Naive thymus-derived CD4-positive, alpha-beta T cell (primary cell): ENCODE measurements around the gene MPG. TPM values are rescaled to one million over a fixed set of nuclear protein-coding genes. Genes with fewer than 3 reads are reported as not detected.

Experiments
- ATAC-seq: fragments of 150-1000 bp; cut with Tn5 transposase; 2 replicates; pipeline ENCODE4 v1.10.0; 2021; ENCODE audit warnings: mild to moderate bottlenecking, moderate library complexity
- CTCF ChIA-PET: fragments of 350-600 bp; sonication (Branson Sonifier 250); formaldehyde crosslinking; loops from one replicate; lab custom pipeline; 2021; ENCODE audit warnings: antibody characterized with exemption; lab: Charles Lee
- POLR2A ChIA-PET: fragments of 350-600 bp; sonication (Branson Sonifier 250); formaldehyde crosslinking; loops from one replicate; lab custom pipeline; 2021; ENCODE audit warnings: antibody characterized with exemption, inconsistent platforms; lab: Charles Lee
- DNase-seq, 9 donors: peaks; one replicate each; pipeline versions ENCODE4 v3.0.0 to v3.0.0-alpha.2; 2020 to 2022; ENCODE audit warnings: mixed read lengths in 1 of 9
- H3K27ac ChIP-seq: one replicate; pipeline ENCODE4 v1.7.0; 2013; ENCODE audit warnings: mild to moderate bottlenecking, low read depth, low read length, moderate library complexity
- H3K27me3 ChIP-seq, 2 donors: one replicate each; pipeline ENCODE4 v1.7.0; 2013; ENCODE audit warnings: low read length in 2 of 2, mild to moderate bottlenecking in 2 of 2, moderate library complexity in 2 of 2; ENCODE audit not compliant: control insufficient read depth in 2 of 2, insufficient read depth in 2 of 2
- H3K36me3 ChIP-seq, 3 experiments: 1 replicate in 2 of 3; 2 replicates in 1 of 3; pipeline ENCODE4 v1.7.0; 2013; ENCODE audit warnings: low read length in 3 of 3, mild to moderate bottlenecking in 3 of 3, moderate library complexity in 1 of 3; ENCODE audit not compliant: insufficient read depth in 3 of 3, control insufficient read depth in 2 of 3
- H3K4me1 ChIP-seq, 2 donors: one replicate each; pipeline ENCODE4 v1.7.0; 2013; ENCODE audit warnings: low read length in 2 of 2, mild to moderate bottlenecking in 2 of 2, moderate library complexity in 1 of 2; ENCODE audit not compliant: control insufficient read depth in 2 of 2, insufficient read depth in 2 of 2
- H3K4me3 ChIP-seq: 2 replicates; pipeline ENCODE4 v1.7.0; 2013; ENCODE audit warnings: mild to moderate bottlenecking, low read length
- H3K9me3 ChIP-seq, 3 experiments: 1 replicate in 2 of 3; 2 replicates in 1 of 3; pipeline ENCODE4 v1.7.0; 2013; ENCODE audit warnings: low read length in 3 of 3; ENCODE audit not compliant: control insufficient read depth in 2 of 3
- H3K27ac Mint-ChIP-seq, 9 donors: one replicate each; pipeline ENCODE4 v1.8.0; 2020 to 2022; ENCODE audit warnings: mixed read lengths in 9 of 9, mild to moderate bottlenecking in 8 of 9, moderate library complexity in 5 of 9, inconsistent platforms in 2 of 9
- H3K27me3 Mint-ChIP-seq, 5 donors: one replicate each; pipeline ENCODE4 v1.8.0; 2021 to 2022; ENCODE audit warnings: mixed read lengths in 5 of 5, mild to moderate bottlenecking in 1 of 5
- H3K36me3 Mint-ChIP-seq, 5 donors: one replicate each; pipeline ENCODE4 v1.8.0; 2020 to 2022; ENCODE audit warnings: mixed read lengths in 5 of 5, mild to moderate bottlenecking in 3 of 5, inconsistent platforms in 1 of 5
- H3K4me1 Mint-ChIP-seq, 7 donors: one replicate each; pipeline ENCODE4 v1.8.0; 2020 to 2022; ENCODE audit warnings: mixed read lengths in 7 of 7, mild to moderate bottlenecking in 3 of 7, inconsistent platforms in 1 of 7
- H3K4me3 Mint-ChIP-seq, 10 donors: one replicate each; pipeline ENCODE4 v1.8.0; 2020 to 2022; ENCODE audit warnings: mild to moderate bottlenecking in 10 of 10, mixed read lengths in 10 of 10, moderate library complexity in 6 of 10, inconsistent platforms in 2 of 10
- H3K9me3 Mint-ChIP-seq, 11 donors: one replicate each; pipeline ENCODE4 v1.8.0; 2020 to 2022; ENCODE audit warnings: mixed read lengths in 11 of 11, mild to moderate bottlenecking in 4 of 11, inconsistent platforms in 1 of 11, moderate library complexity in 1 of 11
- intact Hi-C, 2 donors: fragments of 100-400 bp; cut with micrococcal nuclease; formaldehyde crosslinking; loops; one replicate each; pipeline ENCODE4 v1.15.1; 2023
- polyA plus RNA-seq, 2 donors: library from polyadenylated mRNA; unstranded; fragments of 300-500 nt; fragmentation: Illumina TruSeq; gene quantifications; one replicate each; pipeline ENCODE4 v1.2.3, GENCODE V29; 2021
- total RNA-seq, 6 experiments: library from RNA in 5 of 6; stranded (reverse) in 5 of 6; gene quantifications; 1 replicate in 5 of 6; 2 replicates in 1 of 6; pipeline ENCODE4 v1.2.3 and lab custom pipeline; 2021 to 2026

MPG gene
- total and polyA plus RNA-seq, 7 experiments from 2014 or later, result 17.5 to 59.5 (median 25.7) TPM

DNA sequence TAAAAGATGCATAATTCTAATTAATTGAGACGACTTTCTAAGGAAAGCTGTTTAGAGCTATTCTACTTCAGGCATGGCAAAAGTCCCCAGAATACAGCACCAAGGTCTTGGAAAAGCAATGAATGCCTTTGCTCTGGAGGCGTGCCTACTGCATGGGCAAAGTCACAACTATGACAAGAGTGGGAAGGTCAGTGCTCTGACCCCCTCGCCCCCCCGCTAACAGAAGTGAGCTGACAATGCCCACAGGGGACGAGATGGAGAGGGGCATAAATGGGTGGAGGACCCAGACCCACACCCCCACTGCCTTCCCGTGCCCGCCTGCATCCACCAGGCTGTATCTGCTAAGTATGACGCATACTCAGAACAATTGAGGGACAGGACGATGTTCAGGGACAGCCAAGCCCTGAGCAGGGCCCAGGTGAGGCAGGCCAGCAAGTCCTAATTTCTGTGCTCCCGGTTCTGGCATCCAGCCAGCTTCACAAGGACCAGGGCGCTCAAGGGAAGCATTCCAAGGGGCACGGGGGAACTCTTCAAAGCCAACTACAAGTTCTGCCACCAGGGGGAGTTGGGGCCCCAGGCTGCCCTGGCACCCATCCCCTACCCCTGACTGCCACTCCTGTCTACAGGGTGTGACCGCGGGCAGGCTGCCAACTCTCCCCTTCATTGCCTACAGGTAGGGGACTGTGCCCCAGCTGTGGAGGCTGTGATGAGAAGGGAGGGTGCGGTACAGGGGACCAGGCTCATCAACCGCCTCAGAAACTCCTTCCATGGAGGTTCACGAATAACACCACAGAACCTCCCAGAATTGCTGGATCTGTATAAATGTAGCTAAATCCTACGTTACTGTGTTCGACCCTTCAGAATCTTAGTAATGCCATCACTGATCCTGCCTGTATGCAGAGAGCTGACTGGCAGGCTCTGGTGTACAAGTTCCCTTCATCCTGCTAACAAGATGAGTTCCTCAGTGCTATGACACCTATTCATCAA is 39.6 kb downstream of the MPG start:
- ChIA-PET POLR2A (interaction anchor here (0.6 to 2.7 kb wide), 3 partner anchors 11 to 270 kb away, joined by 3 to 8 read pairs (median 4); no protein-coding TSS in a partner anchor), CTCF (interaction anchor here (0.6 to 2.9 kb wide), 7 partner anchors 8 to 244 kb away, joined by 3 to 18 read pairs (median 4); no protein-coding TSS in a partner anchor)
- Histone ChIP-seq H3K36me3 (peaks cover 0 to 39% (median 6%) of the 10 kb centered on the region in 3 experiments), H3K27ac (no peak overlapping the region), H3K9me3 (no peaks in the 10 kb centered on the region), H3K4me3 (no peak overlapping the region), H3K27me3 (no peaks in the 10 kb centered on the region), H3K4me1 (peaks cover 3 to 5% of the 10 kb centered on the region in 2 donors)
- Mint-ChIP-seq H3K4me1 (peaks cover 0 to 6% (median under 1%) of the 10 kb centered on the region in 7 donors), H3K27ac (no peak overlapping the region), H3K36me3 (peaks cover 4 to 10% (median 6%) of the 10 kb centered on the region in 5 donors), H3K4me3 (no peak overlapping the region), H3K27me3 (no peaks in the 10 kb centered on the region), H3K9me3 (no peaks in the 10 kb centered on the region)
- DNase-seq (peak; percentile 39 to 74 (median 63)), ATAC-seq (peak; percentile 87)
- intact Hi-C loops, result loop anchor here (1.0 to 5.0 kb wide), 4 partner anchors 63 to 245 kb away; partner anchors contain the start of gene HBQ1 (in 1 of the 2)

DNA sequence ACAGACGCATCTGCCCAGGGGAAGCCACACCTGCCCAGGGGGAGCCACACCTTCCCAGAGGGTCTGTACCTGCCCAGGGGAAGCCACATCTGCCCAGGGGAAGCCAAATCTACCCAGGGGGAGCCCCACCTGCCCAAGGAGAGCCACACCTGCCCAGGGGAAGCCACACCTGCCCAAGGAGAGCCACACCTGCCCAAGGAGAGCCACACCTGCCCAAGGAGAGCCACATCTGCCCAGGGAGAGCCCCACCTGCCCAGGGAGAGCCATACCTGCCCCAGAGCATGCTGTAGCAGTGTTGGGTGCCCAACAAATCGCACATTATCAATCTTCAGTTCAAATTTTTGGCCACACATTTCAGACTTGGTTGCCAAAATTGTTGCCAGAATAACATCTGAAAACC is 40.8 kb downstream of the MPG start:
- Mint-ChIP-seq H3K4me3 (no peak overlapping the region), H3K27ac (no peak overlapping the region), H3K36me3 (peaks cover 2 to 18% (median 6%) of the 10 kb centered on the region in 5 donors), H3K27me3 (no peaks in the 10 kb centered on the region), H3K9me3 (no peaks in the 10 kb centered on the region), H3K4me1 (peaks cover 0 to 9% (median 2%) of the 10 kb centered on the region in 7 donors)
- Histone ChIP-seq H3K36me3 (peaks cover 0 to 34% (median 6%) of the 10 kb centered on the region in 3 experiments), H3K4me1 (peaks cover 3 to 5% of the 10 kb centered on the region in 2 donors), H3K9me3 (no peaks in the 10 kb centered on the region), H3K4me3 (no peak overlapping the region), H3K27ac (no peak overlapping the region), H3K27me3 (no peaks in the 10 kb centered on the region)
- no peak for ATAC-seq
- ChIA-PET POLR2A (interaction anchor here (2.7 kb wide), 1 partner anchor 243 kb away, joined by 8 read pairs; no protein-coding TSS in a partner anchor), CTCF (interaction anchor here (0.6 to 2.9 kb wide), 3 partner anchors 12 to 243 kb away, joined by 3 to 18 read pairs (median 15); no protein-coding TSS in a partner anchor)
- intact Hi-C loops, result loop anchor here in 1 of 2 donors (1.0 to 5.0 kb wide), 2 partner anchors 188 to 243 kb away; no protein-coding TSS in a partner anchor
- no peak for DNase-seq

DNA sequence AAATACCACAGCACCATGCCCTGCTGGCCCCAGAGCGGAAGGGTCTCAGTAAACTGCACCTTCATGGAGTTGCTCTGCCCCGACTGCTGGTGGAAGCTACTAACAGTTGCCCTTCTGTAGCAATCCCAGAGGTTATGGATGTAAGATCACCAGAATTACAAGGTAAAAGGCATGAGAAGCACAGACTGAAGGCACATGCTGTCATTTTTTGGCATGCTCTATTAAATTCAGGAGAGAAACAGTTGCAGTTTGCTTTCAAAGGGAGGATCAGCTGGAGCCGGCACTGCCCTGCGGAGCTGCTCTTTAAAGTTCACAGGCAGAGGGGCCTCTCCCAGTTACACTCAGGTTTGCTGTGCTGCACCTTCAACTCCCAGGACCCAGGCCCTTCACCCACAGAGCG is 41.3 kb downstream of the MPG start:
- Histone ChIP-seq H3K9me3 (no peaks in the 10 kb centered on the region), H3K27me3 (no peaks in the 10 kb centered on the region), H3K4me1 (peaks cover 3 to 8% of the 10 kb centered on the region in 2 donors), H3K36me3 (peaks cover 0 to 30% (median 6%) of the 10 kb centered on the region in 3 experiments), H3K27ac (no peak overlapping the region), H3K4me3 (no peak overlapping the region)
- ChIA-PET POLR2A (no interaction called here), CTCF (interaction anchor here (2.9 kb wide), 1 partner anchor 12 kb away, joined by 15 read pairs; no protein-coding TSS in a partner anchor)
- Mint-ChIP-seq H3K4me3 (no peak overlapping the region), H3K4me1 (peaks cover 0 to 9% (median 0%) of the 10 kb centered on the region in 7 donors), H3K27me3 (no peaks in the 10 kb centered on the region), H3K36me3 (peaks cover 2 to 19% (median 3%) of the 10 kb centered on the region in 5 donors), H3K27ac (no peak overlapping the region), H3K9me3 (no peaks in the 10 kb centered on the region)
- DNase-seq (no peak), ATAC-seq (no peak)
- intact Hi-C loops, result loop anchor here in 1 of 2 donors (5.0 kb wide), 1 partner anchor 188 kb away; no protein-coding TSS in a partner anchor

DNA sequence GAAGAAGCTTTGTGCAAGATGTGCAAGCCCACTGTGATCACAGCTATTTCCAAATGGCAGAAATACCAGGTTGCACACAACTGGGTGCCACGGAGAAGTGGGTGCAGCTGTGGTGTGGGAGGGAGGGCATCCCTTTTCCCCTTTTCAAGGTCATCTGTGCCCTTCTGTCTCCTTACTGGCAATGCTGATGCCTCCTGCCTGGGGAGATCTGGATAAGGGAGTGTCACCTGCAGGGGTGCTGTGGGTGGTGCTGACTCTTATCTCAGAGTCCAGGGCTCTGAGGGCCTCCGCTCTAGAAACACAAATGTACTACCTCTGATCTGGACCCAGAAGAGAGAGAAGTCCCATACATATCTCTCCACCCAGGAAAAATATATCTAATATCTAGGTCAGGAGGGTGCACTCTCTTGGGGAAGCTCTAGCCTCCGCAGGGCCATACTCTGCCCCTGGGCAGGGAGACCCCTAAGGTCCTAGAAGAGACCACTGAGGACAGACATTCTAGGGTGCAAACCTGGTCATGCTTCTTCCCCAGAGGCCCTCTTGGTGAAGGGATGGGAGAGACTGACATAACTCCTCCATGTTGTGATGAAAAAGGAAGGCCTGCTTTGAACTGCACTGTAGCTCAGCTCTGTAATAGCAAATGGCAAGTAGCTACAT is 41.9 kb downstream of the MPG start:
- Mint-ChIP-seq H3K36me3 (peaks cover 0 to 16% (median 2%) of the 10 kb centered on the region in 5 donors), H3K4me3 (no peak overlapping the region), H3K4me1 (peaks cover 0 to 9% (median 0%) of the 10 kb centered on the region in 7 donors), H3K27me3 (no peaks in the 10 kb centered on the region), H3K27ac (no peak overlapping the region), H3K9me3 (no peaks in the 10 kb centered on the region)
- Histone ChIP-seq H3K4me1 (peaks cover 3 to 11% of the 10 kb centered on the region in 2 donors), H3K36me3 (peaks cover 0 to 28% (median 6%) of the 10 kb centered on the region in 3 experiments), H3K27ac (no peak overlapping the region), H3K4me3 (no peak overlapping the region), H3K27me3 (no peaks in the 10 kb centered on the region), H3K9me3 (no peaks in the 10 kb centered on the region)
- ATAC-seq, result no peak
- intact Hi-C loops, result loop anchor here in 1 of 2 donors (5.0 kb wide), 1 partner anchor 187 kb away; no protein-coding TSS in a partner anchor
- DNase-seq, result no peak
- ChIA-PET POLR2A (interaction anchor here (0.9 kb wide), 1 partner anchor 22 kb away, joined by 3 read pairs; no protein-coding TSS in a partner anchor), CTCF (no interaction called here)

- Histone ChIP-seq H3K27ac (no peak overlapping the region), H3K27me3 (no peaks in the 10 kb centered on the region), H3K36me3 (peaks cover 0 to 32% (median 4%) of the 10 kb centered on the region in 3 experiments), H3K4me1 (peaks cover 3 to 11% of the 10 kb centered on the region in 2 donors), H3K4me3 (no peak overlapping the region), H3K9me3 (no peaks in the 10 kb centered on the region)
- DNase-seq, result no peak
- ChIA-PET POLR2A (interaction anchor here (0.9 kb wide), 1 partner anchor 21 kb away, joined by 3 read pairs; no protein-coding TSS in a partner anchor), CTCF (no interaction called here)
- H3K4me3 Mint-ChIP-seq, result no peak overlapping the region
- H3K27ac Mint-ChIP-seq, result peak overlapping the region in 1 of 9 donors; percentile 11
- intact Hi-C loops, result no loop called here
- no peaks in the 10 kb centered on the region for H3K9me3 Mint-ChIP-seq
- peaks cover 0 to 12% (median 2%) of the 10 kb centered on the region in 5 donors for H3K36me3 Mint-ChIP-seq
- peaks cover 0 to 14% (median 0%) of the 10 kb centered on the region in 7 donors for H3K4me1 Mint-ChIP-seq
- H3K27me3 Mint-ChIP-seq, result no peaks in the 10 kb centered on the region
- no peak for ATAC-seq
Measured at GRCh38 chr16:120756-121155, 42.7 kb downstream of the MPG start.

DNA sequence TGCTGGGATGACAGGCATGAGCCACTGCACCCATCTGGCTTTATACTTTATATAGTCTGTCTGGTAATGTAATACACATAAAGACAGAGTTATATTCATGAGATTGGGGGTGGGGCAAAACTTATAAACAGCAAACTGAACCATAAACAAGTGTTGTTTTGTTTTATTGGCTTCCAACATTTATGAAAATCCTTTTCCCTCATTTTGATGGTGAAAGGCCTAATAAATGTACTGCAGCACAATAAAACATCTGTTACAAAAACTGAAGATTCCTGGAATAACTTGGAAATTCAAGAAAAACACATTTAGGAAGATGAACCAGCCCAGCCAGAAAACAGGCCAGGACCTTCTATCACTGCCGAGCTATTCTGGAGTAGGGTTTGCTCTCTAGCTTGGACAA is 44.3 kb downstream of the MPG start:
- H3K27ac ChIP-seq, result no peak overlapping the region
- Mint-ChIP-seq H3K36me3 (peaks cover 0 to 12% (median 0%) of the 10 kb centered on the region in 5 donors), H3K27me3 (no peaks in the 10 kb centered on the region), H3K4me1 (peaks cover 0 to 16% (median 0%) of the 10 kb centered on the region in 7 donors), H3K27ac (no peak overlapping the region), H3K9me3 (no peaks in the 10 kb centered on the region), H3K4me3 (no peak overlapping the region)
- H3K4me3 ChIP-seq, result no peak overlapping the region
- no peaks in the 10 kb centered on the region for H3K27me3 ChIP-seq
- H3K36me3 ChIP-seq, result peaks cover 0 to 21% (median 0%) of the 10 kb centered on the region in 3 experiments
- no peaks in the 10 kb centered on the region for H3K9me3 ChIP-seq
- H3K4me1 ChIP-seq, result peaks cover 3 to 11% of the 10 kb centered on the region in 2 donors
- POLR2A ChIA-PET, result no interaction called here
- DNase-seq (no peak), ATAC-seq (no peak)
- intact Hi-C loops, result no loop called here
- CTCF ChIA-PET, result no interaction called here
